ENCODE results near the gene PITPNM1.

GRCh38 chr11:67495234-67496005 lies 9.7 kb downstream of the PITPNM1 start:
- TF ChIP-seq POLR2AphosphoS5 (IDR thresholded peaks at IDR 0.05; ENCODE audit: low read depth, low read length) (no peak), CTCF (IDR thresholded peaks at IDR 0.05) (no peak), REST (IDR thresholded peaks at IDR 0.05; ENCODE audit: insufficient read depth in 1 of 2, low read depth in 2 of 2, low read length in 1 of 2) (no peak)

Data from Panc1 (cell line).